PC-9 (cell line): ENCODE measurements around the gene RPP25. TPM values are rescaled to one million over a fixed set of nuclear protein-coding genes. Genes with fewer than 3 reads are reported as not detected.

Experiments
- BruUV-seq: library from RNA; stranded (reverse); fragments of 400-500 nt; replicated peaks from 2 replicates; lab custom pipeline; 2021; lab: Mats Ljungman, UMichigan
- CTCF ChIA-PET: fragments of 300-600 bp; sonication (Branson Sonifier 250); formaldehyde crosslinking; loops from one replicate; lab custom pipeline; 2022; ENCODE audit warnings: antibody characterized with exemption; lab: Charles Lee
- POLR2A ChIA-PET: fragments of 300-600 bp; sonication (Branson Sonifier 250); formaldehyde crosslinking; loops from one replicate; lab custom pipeline; 2022; ENCODE audit warnings: antibody characterized with exemption; ENCODE audit not compliant: unreplicated experiment; lab: Charles Lee
- DNase-seq, 2 experiments: peaks; one replicate each; pipeline versions ENCODE4 v3.0.0 to v3.0.0-alpha.2; 2015 to 2022; ENCODE audit warnings: mixed read lengths in 1 of 2
- H2AFZ ChIP-seq: fragments of 200-600 bp; sonication (generic); 2 replicates; pipeline ENCODE4 v1.8.1; 2017; ENCODE audit warnings: antibody characterized with exemption
- H3F3A ChIP-seq: fragments of 200-600 bp; sonication (generic); 2 replicates; pipeline ENCODE4 v1.8.1; 2017; ENCODE audit warnings: antibody characterized with exemption, mild to moderate bottlenecking, low read depth; ENCODE audit not compliant: insufficient read depth
- H3K27ac ChIP-seq: fragments of 200-600 bp; sonication (generic); 2 replicates; pipeline ENCODE4 v1.6.1; 2016; ENCODE audit warnings: mixed run types
- H3K27me3 ChIP-seq: fragments of 200-600 bp; sonication (generic); 2 replicates; pipeline ENCODE4 v1.6.1; 2016; ENCODE audit warnings: low read depth, mixed run types; ENCODE audit not compliant: insufficient read depth
- H3K36me3 ChIP-seq: fragments of 200-600 bp; sonication (generic); 2 replicates; pipeline ENCODE4 v1.6.1; 2016; ENCODE audit warnings: low read depth, mixed run types
- H3K4me1 ChIP-seq: fragments of 200-600 bp; sonication (generic); replicated peaks from 2 replicates; pipeline ENCODE4 v1.6.1; 2016; ENCODE audit warnings: mixed run types; ENCODE audit not compliant: insufficient read depth
- H3K4me2 ChIP-seq: fragments of 200-600 bp; sonication (generic); 2 replicates; pipeline ENCODE4 v1.6.1; 2017; ENCODE audit warnings: mixed run types
- H3K4me3 ChIP-seq: fragments of 200-600 bp; sonication (generic); 2 replicates; pipeline ENCODE4 v1.6.1; 2016; ENCODE audit warnings: mixed run types
- H3K79me2 ChIP-seq: fragments of 200-600 bp; sonication (generic); 2 replicates; pipeline ENCODE4 v1.6.1; 2017; ENCODE audit warnings: low read depth, mixed run types
- H3K9me2 ChIP-seq: fragments of 200-600 bp; sonication (generic); 2 replicates; pipeline ENCODE4 v1.8.1; 2017; ENCODE audit warnings: mild to moderate bottlenecking; ENCODE audit not compliant: insufficient read depth
- H3K9me3 ChIP-seq: fragments of 200-600 bp; sonication (generic); 2 replicates; pipeline ENCODE4 v1.8.1; 2016; ENCODE audit warnings: low read depth; ENCODE audit not compliant: insufficient read depth
- H4K20me1 ChIP-seq: fragments of 200-600 bp; sonication (generic); 2 replicates; pipeline ENCODE4 v1.8.1; 2017; ENCODE audit not compliant: insufficient read depth
- CTCF ChIP-seq: fragments of 200-600 bp; sonication (generic); conservative IDR thresholded peaks from 2 replicates; pipeline ENCODE4 v1.6.1; 2017; ENCODE audit warnings: mixed run types, antibody characterized with exemption, mild to moderate bottlenecking, moderate library complexity
- EZH2 ChIP-seq: fragments of 200-600 bp; sonication (generic); IDR thresholded peaks from 2 replicates; pipeline ENCODE4 v1.8.0; 2017; ENCODE audit warnings: antibody characterized with exemption, low read depth
- intact Hi-C: fragments of 100-400 bp; cut with micrococcal nuclease; formaldehyde crosslinking; loops from one replicate; pipeline ENCODE4 v1.10.0; 2022; ENCODE audit not compliant: unreplicated experiment
- total RNA-seq: library from RNA; stranded (reverse); gene quantifications from 2 replicates; pipeline ENCODE4 v1.2.3, GENCODE V29; 2021

Gene RPP25
- total RNA-seq, 1 experiment from 2014 or later: 14.9 TPM

DNA sequence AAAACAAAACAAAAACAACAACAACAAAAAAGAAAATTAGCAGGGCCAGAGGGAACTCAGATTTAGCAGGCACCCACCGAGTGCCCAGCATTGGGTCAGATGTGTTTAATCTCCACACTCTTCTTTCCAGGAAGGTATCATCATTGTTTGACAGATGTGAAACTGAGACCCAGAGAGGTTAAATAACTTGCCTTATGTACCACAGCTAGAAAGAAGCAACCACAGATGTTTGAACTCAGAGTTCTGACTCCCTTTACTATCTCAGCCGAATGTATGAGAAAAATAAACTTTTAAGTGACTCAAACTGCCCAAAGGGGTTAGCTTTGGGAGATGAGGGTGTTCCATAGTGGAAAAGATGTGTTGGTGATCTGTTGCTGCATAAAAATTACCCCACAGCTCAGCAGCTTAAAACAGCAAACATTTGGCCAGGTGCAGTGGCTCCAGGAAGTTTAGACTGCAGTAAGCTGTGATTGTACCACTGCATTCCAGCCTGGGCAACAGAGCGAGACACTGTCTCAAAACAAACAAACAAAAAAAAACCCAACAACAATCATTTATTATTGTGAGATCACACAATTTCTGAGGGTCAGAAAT lies 4.5 kb upstream of the RPP25 start:
- no peaks in the 10 kb centered on the region for H3K9me2 ChIP-seq
- H2AFZ ChIP-seq: no peak overlapping the region
- TF ChIP-seq CTCF (no peak), EZH2 (no peak)
- no peak overlapping the region for H3K27ac ChIP-seq
- H3K4me1 ChIP-seq: peaks cover 16% of the 10 kb centered on the region
- no peaks in the 10 kb centered on the region for H3K27me3 ChIP-seq
- H3K36me3 ChIP-seq: no peaks in the 10 kb centered on the region
- ChIA-PET CTCF (no interaction called here), POLR2A (no interaction called here)
- H3F3A ChIP-seq: peaks cover 14% of the 10 kb centered on the region; the same call in 1 of the 2 replicates
- H3K4me2 ChIP-seq: no peak overlapping the region
- intact Hi-C loops: no loop called here
- no peaks in the 10 kb centered on the region for H4K20me1 ChIP-seq
- BruUV-seq: no TSS peak
- H3K9me3 ChIP-seq: no peaks in the 10 kb centered on the region
- peaks cover 2% of the 10 kb centered on the region for H3K79me2 ChIP-seq
- no peak for DNase-seq
- no peak overlapping the region for H3K4me3 ChIP-seq

DNA sequence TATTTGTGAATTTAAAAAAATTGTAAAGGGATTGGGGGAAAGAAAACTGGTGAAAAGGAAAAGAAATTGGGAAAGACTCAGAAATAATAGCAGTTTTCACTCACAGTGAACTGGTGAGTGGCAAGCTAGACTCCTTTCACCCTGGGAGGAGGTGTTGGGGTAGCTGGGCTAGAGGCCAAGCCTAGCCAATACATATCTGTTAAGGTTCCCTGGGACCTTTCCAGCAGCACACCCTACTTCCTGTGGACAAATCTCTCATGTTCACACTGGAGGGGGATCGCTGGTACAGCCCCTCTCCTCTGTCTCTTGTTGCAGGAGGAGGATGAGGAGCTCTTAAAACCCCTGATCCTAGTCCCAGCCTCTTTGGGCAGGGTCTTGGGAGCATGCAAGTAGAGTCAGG lies 3.7 kb upstream of the RPP25 start:
- Histone ChIP-seq H3K27ac (no peak overlapping the region), H3K9me2 (no peaks in the 10 kb centered on the region), H4K20me1 (peaks cover 2% of the 10 kb centered on the region; the same call in 1 of the 2 replicates), H3K4me3 (no peak overlapping the region), H3K4me1 (peaks cover 16% of the 10 kb centered on the region), H3K79me2 (peaks cover 10% of the 10 kb centered on the region), H2AFZ (no peak overlapping the region), H3K4me2 (no peak overlapping the region), H3K36me3 (no peaks in the 10 kb centered on the region), H3F3A (peaks cover 14% of the 10 kb centered on the region; the same call in 1 of the 2 replicates), H3K27me3 (no peaks in the 10 kb centered on the region), H3K9me3 (no peaks in the 10 kb centered on the region)
- CTCF ChIA-PET: no interaction called here
- POLR2A ChIA-PET: interaction anchor here (0.5 kb wide), 1 partner anchor 188 kb away, joined by 3 read pairs; no protein-coding TSS in a partner anchor
- intact Hi-C loops: no loop called here
- no peak for DNase-seq
- BruUV-seq: no TSS peak
- TF ChIP-seq EZH2 (no peak), CTCF (no peak)

DNA sequence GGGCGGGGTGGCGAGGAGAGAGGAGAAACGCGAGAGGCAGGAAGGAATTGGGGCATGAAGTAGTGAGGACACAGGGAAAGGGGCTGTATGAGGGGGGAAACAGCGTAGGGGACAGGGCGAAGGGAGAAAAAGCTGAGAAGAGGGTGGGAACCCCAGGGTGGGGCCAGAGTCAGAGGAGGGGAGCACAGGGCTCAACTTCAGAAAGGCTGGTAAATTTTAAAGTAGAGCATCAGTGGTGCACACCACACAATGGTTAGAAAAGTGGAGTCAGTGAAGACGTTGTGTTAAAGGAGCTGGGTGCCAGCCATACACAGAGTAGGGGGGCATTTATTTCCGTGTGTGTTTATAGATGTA lies 3.0 kb upstream of the RPP25 start:
- TF ChIP-seq EZH2 (no peak), CTCF (no peak)
- Histone ChIP-seq H3F3A (peaks cover 10% of the 10 kb centered on the region; the same call in 1 of the 2 replicates), H3K27ac (no peak overlapping the region), H4K20me1 (peaks cover 8% of the 10 kb centered on the region), H3K4me1 (peaks cover 15% of the 10 kb centered on the region), H3K9me2 (no peaks in the 10 kb centered on the region), H3K79me2 (peaks cover 18% of the 10 kb centered on the region), H2AFZ (no peak overlapping the region), H3K36me3 (no peaks in the 10 kb centered on the region), H3K9me3 (no peaks in the 10 kb centered on the region), H3K4me2 (no peak overlapping the region), H3K27me3 (no peaks in the 10 kb centered on the region), H3K4me3 (no peak overlapping the region)
- intact Hi-C loops: loop anchor here (5.0 to 10.0 kb wide), 2 partner anchors 63 to 585 kb away; partner anchors contain the start of gene PPCDC
- no peak for DNase-seq
- ChIA-PET POLR2A (interaction anchor here (0.5 kb wide), 1 partner anchor 189 kb away, joined by 3 read pairs; no protein-coding TSS in a partner anchor), CTCF (no interaction called here)
- no TSS peak for BruUV-seq
